GM10248 (cell line): Measurements from ENCODE around the gene PCDHB10.
"Not testable (repeated sequence)": the region's sequence is repeated elsewhere in the genome, so short reads cannot be mapped to it uniquely, and the experiment has no call there.

Experiments
- CTCF ChIA-PET: fragments of 300-600 bp; sonication (Branson Sonifier 250); formaldehyde crosslinking; extraction: SDS; loops from one replicate; lab custom pipeline; 2021; ENCODE audit warnings: antibody characterized with exemption; lab: Yijun Ruan, JAX
- POLR2A ChIA-PET: fragments of 350-650 bp; sonication (Branson Sonifier 250); formaldehyde crosslinking; extraction: SDS; loops from one replicate; lab custom pipeline; 2020; ENCODE audit warnings: antibody characterized with exemption; lab: Yijun Ruan, JAX
- DNase-seq: peaks from one replicate; pipeline ENCODE4 v3.0.0; 2012; ENCODE audit errors: extremely low spot score
- TF ChIP-seq, protein P1 (sequence below): IDR thresholded peaks from 2 replicates; pipeline ENCODE4 v1.5.1; 2012; ENCODE audit warnings: mild to moderate bottlenecking, low read depth; ENCODE audit errors: extremely low read depth, missing control alignments, control extremely low read depth

PCDHB10 gene

DNA sequence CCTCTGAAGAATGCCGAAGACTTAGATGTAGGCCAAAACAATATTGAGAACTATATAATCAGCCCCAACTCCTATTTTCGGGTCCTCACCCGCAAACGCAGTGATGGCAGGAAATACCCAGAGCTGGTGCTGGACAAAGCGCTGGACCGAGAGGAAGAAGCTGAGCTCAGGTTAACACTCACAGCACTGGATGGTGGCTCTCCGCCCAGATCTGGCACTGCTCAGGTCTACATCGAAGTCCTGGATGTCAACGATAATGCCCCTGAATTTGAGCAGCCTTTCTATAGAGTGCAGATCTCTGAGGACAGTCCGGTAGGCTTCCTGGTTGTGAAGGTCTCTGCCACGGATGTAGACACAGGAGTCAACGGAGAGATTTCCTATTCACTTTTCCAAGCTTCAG lies 22.4 kb downstream of the PCDHB10 start:
- DNase-seq, CTCF ChIA-PET, POLR2A ChIA-PET: not testable (repeated sequence)

DNA sequence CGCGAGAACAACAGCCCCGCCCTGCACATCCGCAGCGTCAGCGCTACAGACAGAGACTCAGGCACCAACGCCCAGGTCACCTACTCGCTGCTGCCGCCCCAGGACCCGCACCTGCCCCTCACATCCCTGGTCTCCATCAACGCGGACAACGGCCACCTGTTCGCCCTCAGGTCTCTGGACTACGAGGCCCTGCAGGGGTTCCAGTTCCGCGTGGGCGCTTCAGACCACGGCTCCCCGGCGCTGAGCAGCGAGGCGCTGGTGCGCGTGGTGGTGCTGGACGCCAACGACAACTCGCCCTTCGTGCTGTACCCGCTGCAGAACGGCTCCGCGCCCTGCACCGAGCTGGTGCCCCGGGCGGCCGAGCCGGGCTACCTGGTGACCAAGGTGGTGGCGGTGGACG lies 23.4 kb downstream of the PCDHB10 start:
- POLR2A ChIA-PET, CTCF ChIA-PET: not testable (repeated sequence)

GRCh38 chr5:141216035-141216434 lies 23.9 kb downstream of the PCDHB10 start:
- CTCF ChIA-PET, DNase-seq, POLR2A ChIA-PET: not testable (repeated sequence)

More for the DNA sequence above, 23.4 kb downstream of the PCDHB10 start:
- DNase-seq: not testable (repeated sequence)

DNA sequence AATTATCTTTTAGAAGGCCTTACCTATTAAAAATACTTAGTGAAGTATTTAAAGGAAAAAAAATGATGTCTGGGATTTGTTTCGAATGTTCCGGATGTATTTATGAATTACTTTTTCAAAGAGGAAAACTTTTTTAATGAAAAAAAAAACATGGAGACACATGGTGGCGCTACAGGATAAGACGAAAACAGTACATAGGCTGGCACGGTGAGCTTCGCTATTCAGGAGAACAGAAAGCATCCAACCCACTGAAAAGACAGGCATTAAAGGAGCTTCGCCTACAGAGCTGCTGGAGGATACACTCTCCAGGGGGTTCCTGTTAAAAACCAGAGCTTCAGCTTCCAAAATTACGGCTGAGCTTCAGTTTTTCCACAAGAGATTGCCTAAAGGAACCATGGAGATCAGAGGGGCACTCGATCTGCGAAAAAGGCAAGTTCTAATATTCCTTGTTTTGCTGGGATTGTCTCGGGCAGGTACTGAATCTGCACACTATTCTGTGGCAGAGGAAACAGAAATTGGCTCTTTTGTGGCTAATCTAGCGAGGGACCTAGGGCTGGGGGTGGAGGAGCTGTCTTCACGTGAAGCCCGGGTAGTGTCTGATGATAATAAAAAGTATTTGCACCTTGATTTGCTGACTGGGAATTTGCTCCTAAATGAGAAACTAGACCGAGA lies 31.1 kb downstream of the PCDHB10 start, which contains the start of gene PCDHB14:
Gene PCDHB14, plus strand, starts transcription at position 232 of the 672 bp plus-strand sequence. Its CDS starts 163 bp downstream, at position 395.
- no peak for DNase-seq
- TF ChIP-seq, protein P1, sequence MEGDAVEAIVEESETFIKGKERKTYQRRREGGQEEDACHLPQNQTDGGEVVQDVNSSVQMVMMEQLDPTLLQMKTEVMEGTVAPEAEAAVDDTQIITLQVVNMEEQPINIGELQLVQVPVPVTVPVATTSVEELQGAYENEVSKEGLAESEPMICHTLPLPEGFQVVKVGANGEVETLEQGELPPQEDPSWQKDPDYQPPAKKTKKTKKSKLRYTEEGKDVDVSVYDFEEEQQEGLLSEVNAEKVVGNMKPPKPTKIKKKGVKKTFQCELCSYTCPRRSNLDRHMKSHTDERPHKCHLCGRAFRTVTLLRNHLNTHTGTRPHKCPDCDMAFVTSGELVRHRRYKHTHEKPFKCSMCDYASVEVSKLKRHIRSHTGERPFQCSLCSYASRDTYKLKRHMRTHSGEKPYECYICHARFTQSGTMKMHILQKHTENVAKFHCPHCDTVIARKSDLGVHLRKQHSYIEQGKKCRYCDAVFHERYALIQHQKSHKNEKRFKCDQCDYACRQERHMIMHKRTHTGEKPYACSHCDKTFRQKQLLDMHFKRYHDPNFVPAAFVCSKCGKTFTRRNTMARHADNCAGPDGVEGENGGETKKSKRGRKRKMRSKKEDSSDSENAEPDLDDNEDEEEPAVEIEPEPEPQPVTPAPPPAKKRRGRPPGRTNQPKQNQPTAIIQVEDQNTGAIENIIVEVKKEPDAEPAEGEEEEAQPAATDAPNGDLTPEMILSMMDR: no peak
- ChIA-PET POLR2A (no interaction called here), CTCF (interaction anchor here (0.9 to 1.6 kb wide), 6 partner anchors 23 to 341 kb away, joined by 3 to 8 read pairs (median 3); partner anchors contain the start of genes PCDHB11, PCDHGA10 and PCDHGB1)

DNA sequence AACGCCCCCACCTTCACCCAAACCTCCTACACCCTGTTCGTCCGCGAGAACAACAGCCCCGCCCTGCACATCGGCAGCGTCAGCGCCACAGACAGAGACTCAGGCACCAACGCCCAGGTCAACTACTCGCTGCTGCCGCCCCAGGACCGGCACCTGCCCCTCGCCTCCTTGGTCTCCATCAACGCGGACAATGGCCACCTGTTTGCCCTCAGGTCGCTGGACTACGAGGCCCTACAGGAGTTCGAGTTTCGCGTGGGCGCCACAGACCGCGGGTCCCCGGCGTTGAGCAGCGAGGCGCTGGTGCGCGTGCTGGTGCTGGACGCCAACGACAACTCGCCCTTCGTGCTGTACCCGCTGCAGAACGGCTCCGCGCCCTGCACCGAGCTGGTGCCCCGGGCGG lies 32.7 kb downstream of the PCDHB10 start:
- CTCF ChIA-PET, POLR2A ChIA-PET, DNase-seq: not testable (repeated sequence)

GRCh38 chr5:141225421-141225820 lies 33.3 kb downstream of the PCDHB10 start:
- not testable (repeated sequence) for DNase-seq

GRCh38 chr5:141234109-141234667 lies 42.0 kb downstream of the PCDHB10 start:
- TF ChIP-seq, protein P1: no peak
- ChIA-PET POLR2A (no interaction called here), CTCF (interaction anchor here (1.1 kb wide), 1 partner anchor 20 kb away, joined by 3 read pairs; no protein-coding TSS in a partner anchor)
- DNase-seq: no peak

More at GRCh38 chr5:141225421-141225820, 33.3 kb downstream of the PCDHB10 start:
- POLR2A ChIA-PET: not testable (repeated sequence)
- CTCF ChIA-PET: interaction anchor here (1.5 kb wide), 1 partner anchor 95 kb away, joined by 3 read pairs; no protein-coding TSS in a partner anchor

DNA sequence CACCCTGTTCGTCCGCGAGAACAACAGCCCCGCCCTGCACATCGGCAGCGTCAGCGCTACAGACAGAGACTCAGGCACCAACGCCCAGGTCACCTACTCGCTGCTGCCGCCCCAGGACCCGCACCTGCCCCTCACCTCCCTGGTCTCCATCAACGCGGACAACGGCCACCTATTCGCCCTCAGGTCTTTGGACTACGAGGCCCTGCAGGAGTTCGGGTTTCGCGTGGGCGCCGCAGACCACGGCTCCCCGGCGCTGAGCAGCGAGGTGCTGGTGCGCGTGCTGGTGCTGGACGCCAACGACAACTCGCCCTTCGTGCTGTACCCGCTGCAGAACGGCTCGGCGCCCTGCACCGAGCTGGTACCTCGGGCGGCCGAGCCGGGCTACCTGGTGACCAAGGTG lies 43.8 kb downstream of the PCDHB10 start:
- CTCF ChIA-PET, POLR2A ChIA-PET, DNase-seq: not testable (repeated sequence)

DNA sequence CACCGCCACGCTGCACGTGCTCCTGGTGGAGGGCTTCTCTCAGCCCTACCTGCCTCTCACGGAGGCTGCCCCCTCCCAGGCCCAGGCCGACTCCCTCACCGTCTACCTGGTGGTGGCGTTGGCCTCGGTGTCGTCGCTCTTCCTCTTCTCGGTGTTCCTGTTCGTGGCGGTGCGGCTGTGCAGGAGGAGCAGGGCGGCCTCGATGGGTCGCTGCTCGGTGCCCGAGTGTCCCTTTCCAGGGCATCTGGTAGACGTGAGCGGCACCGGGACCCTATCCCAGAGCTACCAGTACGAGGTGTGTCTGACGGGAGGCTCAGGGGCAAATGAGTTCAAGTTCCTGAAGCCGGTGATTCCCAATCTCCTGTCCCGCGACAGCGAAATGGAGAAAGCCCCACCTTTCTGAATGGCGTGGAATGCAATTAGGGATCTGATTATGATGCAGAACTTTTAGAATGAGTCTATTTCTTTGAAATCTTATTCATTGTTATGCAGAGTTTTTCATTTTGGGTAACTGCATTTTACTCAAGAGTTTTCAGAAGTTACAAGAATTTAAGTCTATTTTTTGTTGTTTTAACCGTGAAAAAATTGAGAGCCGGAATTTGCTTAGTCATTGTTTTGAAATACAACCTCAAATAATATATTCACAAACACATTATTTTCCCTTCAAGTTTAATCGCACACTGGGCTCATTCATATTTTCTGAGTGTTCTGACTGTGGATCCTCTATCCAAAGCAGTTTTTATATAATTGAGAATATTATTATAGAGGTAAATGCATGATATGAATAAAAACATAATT lies 44.6 kb downstream of the PCDHB10 start:
- POLR2A ChIA-PET: no interaction called here
- CTCF ChIA-PET: no interaction called here
- DNase-seq: no peak
- TF ChIP-seq, protein P1: no peak
